GM15510 (cell line): Measurements from ENCODE around the gene ZNF385C.

ENCODE experiments used
- POLR2A ChIP-seq: IDR thresholded peaks from 3 replicates; pipeline ENCODE4 v1.6.1; 2011; ENCODE audit warnings: borderline replicate concordance; ENCODE audit not compliant: insufficient read length; ENCODE audit errors: extremely low read depth

The ZNF385C gene

GRCh38 chr17:41977991-41978390, 120.3 kb downstream of the ZNF385C start:
- no peak for TF ChIP-seq POLR2A

- TF ChIP-seq POLR2A, result no peak
These were observed 122.0 kb downstream of the ZNF385C start for GRCh38 chr17:41976142-41976768.
